ENCODE measurements around the gene STX17. TPM values are rescaled to one million over a fixed set of nuclear protein-coding genes. Genes with fewer than 3 reads are reported as not detected.

Gene STX17
- 19.3 and 26.6 TPM in 2 replicates for total RNA-seq

DNA sequence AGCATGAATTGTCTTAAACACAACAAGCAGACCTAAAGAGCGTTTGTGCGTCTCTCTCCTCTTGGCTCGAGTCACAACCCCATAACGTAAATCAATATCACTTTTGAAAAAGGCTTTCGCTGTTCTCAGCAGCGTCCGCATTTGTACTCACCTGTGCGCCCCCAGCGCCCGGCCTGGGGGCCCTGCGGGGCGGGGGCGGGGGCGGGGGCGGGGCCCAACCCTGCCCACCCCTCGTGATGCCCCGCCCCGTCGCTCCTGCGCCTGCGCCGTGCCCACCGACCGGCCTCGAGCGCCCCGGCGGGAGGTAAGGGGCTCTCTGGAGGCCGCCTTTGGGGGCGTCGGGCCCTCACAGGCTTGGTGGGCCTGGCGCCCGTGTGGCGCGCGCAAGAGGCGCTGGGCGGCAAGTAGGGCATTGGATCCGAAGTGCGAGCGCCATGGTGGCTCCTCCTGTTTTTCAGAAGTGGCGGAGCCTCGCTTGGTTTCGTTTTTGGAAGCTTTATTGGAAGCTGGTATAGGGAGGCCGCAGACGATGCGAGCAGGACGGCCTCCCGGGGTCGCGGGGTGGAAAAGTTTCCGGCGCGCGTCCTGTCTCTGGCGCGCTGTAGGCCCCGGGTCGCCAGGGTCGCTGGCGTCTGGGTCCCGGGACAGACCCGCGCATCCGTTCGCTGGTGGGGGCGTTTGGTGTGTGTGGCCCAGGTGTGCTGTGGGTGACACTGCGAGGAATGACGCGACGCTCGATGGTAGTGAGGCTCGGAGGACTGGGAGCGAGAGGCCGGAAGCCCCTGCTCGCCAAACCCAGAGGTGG, at the start of gene STX17:
TSS of gene STX17 (plus strand) at position 252 of the 805 bp plus-strand sequence. CDS start 8,586 bp downstream, outside the sequence.

Other genes with a start within 250 kb of the STX17 start
- 0.12 TPM in 1 of 2 replicates, not detected in the other for gene NR4A3, start 84.8 kb upstream of the STX17 start, total RNA-seq
- gene ERP44, start 192.3 kb downstream of the STX17 start, total RNA-seq = 16.5 TPM in 2 replicates
- gene INVS, start 192.6 kb downstream of the STX17 start, total RNA-seq = 15.6 TPM in 2 replicates